HG02852 (cell line): ENCODE data around the gene NLRC5.
"Not testable (repeated sequence)": the region's sequence is repeated elsewhere in the genome, so short reads cannot be mapped to it uniquely, and the experiment has no call there.

Experiments used
- ATAC-seq: cut with Tn5 transposase; IDR thresholded peaks from one replicate; pipeline ENCODE4 v1.9.1; 2021; ENCODE audit warnings: mild to moderate bottlenecking, moderate library complexity; ENCODE audit not compliant: unreplicated experiment

NLRC5 gene

GRCh38 chr16:57093666-57094564, 104.6 kb downstream of the NLRC5 start:
- no peak for ATAC-seq

- no peak for ATAC-seq
Observed at GRCh38 chr16:57094911-57095310, 105.6 kb downstream of the NLRC5 start.

- no peak for ATAC-seq
Observed at GRCh38 chr16:57096192-57096591, 106.8 kb downstream of the NLRC5 start.

DNA sequence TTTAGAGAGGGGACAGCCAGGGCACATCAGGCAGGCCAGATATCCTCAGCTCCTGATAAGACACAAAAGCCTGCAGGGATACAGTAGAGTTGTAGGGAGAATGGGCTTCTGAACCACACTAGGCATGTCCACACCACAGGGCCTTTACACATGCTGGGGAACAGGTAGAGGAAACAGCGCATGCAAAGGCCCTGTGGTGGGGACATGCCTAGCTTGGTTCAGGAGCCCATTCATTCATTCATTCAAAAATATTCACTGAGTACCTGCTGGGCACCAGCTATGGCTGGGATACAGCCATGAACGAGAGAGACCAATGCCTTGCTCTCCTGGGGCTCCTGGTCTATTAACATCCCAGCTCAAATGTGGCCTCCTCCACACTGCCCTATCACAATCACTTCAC, 107.4 kb downstream of the NLRC5 start:
- ATAC-seq = no peak

DNA sequence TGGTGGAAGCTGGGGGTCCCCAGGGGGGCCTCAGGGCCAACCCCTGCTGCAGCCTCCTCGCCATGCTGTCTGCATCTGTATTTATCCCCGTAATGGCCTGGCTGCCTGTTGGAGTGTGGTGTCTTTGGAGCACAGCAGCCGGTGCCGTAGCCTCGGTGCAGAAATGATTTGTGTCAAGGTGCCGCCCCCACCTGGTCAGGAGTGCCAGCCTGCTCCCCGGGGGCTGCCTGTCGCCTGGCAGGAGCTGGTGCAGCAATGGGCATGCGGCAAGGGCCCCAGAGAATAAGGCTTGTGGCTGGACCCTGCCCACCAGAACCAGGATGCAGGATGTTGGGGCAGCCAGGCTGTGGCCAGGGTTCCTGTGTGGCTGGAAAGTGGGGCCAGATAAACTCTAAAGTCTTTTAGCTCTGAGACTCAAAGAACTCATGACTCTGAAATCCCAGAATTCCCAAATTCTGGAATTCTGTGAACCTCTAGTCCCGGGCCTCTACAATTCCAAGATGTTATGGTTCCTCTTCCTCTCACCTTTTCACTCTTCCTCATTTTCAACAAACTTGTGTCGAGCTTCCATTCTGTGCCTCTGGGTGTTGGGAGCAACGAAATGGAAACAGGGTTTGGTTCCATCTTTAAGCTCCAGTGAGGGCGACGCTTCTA, 109.0 kb downstream of the NLRC5 start:
- no peak for ATAC-seq

DNA sequence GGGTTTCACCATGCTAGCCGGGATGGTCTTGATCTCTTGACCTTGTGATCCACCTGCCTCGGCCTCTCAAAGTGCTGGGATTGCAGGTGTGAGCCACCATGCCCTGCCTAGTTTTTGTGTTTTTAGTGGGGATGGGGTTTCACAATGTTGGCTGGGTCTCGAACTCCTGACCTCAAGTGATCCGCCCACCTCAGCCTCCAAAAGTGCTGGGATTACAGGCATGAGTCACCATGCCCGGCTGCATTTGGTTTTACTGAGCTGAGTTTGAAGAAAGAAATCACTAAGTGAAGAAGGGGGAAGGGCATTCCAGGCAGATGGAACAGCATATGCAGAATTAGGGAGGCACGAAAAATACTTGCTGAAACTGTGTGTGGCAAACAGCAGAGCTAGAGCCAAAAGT, 110.6 kb downstream of the NLRC5 start:
- not testable (repeated sequence) for ATAC-seq

GRCh38 chr16:57100445-57100844, 111.1 kb downstream of the NLRC5 start:
- no peak for ATAC-seq

- ATAC-seq = no peak
Observed at GRCh38 chr16:57102888-57103851, 113.8 kb downstream of the NLRC5 start.

DNA sequence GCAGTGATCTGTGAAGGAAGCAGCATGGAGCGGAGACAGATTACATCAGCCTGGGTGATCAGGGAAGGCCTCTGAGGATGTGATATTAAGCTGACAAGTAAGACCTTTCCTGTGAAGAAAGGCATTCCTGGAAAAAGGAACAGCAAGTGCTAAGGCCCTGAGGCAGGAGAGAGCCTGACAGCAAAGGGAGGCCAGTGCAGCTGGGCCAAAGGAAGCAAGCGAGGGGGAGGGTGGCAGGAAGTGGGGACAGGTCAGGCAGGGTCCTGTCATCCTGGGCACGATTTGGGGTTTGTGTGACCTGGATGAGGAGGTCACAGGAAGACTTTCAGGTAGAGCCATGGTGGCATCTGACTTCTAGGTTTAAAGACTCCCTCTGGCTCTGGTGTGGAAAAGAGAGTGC, 115.3 kb downstream of the NLRC5 start:
- no peak for ATAC-seq

GRCh38 chr16:57105184-57105583, 115.8 kb downstream of the NLRC5 start:
- ATAC-seq = no peak

DNA sequence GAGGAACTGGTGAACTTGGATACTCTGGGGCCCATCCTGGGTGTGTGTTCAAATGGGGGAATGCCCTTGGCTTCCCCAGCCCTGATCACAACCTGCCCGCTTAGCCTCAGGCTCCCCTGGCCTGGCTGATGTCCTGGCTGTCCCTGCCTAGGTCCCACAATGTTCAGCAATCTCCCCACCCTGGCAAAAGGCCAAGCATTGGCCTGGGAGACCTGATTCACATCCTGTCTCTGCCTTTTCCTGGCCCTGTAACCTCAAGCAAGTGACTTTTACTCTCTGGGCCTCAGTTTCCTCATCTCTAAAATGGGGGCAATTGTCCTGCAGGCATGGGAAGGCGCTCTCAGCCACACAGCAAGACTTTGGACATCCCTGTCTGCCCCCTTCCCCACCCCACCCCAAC, 117.4 kb downstream of the NLRC5 start:
- no peak for ATAC-seq

- no peak for ATAC-seq
Observed at GRCh38 chr16:57107321-57107922, 118.1 kb downstream of the NLRC5 start.

- ATAC-seq = no peak
Observed at GRCh38 chr16:57108432-57108831, 119.1 kb downstream of the NLRC5 start.

DNA sequence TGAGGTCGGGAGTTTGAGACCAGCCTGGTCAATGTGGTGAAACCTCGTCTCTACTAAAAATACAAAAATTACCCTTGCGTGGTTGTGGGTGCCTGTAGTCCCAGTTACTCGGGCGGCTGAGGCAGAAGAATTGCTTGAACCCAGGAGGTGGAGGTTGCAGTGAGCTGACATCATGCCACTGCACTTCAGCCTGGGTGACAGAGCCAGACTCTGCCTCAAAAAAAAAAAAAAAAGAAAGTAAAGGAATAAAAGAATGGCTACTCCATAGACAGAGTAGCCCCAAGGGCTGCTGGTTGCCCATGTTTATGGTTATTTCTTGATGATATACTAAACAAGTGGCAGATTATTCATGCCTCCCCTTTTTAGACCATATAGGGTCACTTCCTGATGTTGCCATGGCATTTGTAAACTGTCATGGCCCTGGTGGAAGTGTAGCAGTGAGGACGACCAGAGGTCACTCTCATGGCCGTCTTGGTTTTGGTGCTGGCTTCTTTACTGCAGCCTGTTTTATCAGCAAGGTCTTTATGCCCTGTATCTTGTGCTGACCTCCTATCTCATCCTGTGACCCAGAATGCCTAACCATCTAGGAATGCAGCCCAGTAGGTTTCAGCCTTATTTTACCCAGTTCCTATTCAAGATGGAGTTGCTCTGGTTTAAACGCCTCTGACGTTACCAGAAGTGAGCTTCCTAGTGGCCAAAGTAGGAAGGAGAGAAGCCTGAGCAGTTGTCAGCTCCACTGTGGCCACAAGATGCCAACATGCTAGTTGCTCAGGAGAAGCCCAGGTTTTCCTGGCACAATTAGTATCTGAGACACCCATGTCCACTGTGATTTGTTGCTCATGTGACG, 120.1 kb downstream of the NLRC5 start:
- not testable (repeated sequence) for ATAC-seq

- no peak for ATAC-seq
Observed at GRCh38 chr16:57110937-57111336, 121.6 kb downstream of the NLRC5 start.

DNA sequence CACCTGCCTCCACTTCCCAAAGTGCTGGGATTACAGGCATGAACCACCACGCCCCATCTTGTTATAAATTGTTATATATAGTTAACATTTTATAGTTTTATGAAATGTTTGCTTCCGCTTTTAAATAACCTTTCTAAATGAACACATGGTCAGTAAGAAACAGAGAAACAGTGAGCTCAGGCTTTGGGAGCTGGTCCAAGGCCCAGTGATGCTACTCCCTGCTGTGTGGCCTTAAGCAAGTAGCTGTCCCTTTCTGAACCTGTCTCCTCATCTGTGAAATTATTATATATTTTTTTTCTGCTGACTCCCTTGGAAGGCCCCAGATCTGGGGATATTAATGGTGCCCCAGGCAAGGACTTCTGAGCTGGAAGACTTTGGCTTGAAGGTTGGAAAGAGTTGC, 122.1 kb downstream of the NLRC5 start:
- ATAC-seq = no peak

- no peak for ATAC-seq
Observed at GRCh38 chr16:57112403-57113041, 123.2 kb downstream of the NLRC5 start.

- no peak for ATAC-seq
Observed at GRCh38 chr16:57113042-57113453, 123.7 kb downstream of the NLRC5 start.

- no peak for ATAC-seq
Observed at GRCh38 chr16:57113664-57114063, 124.3 kb downstream of the NLRC5 start.
